ENCODE data around the gene MYPOP. TPM values are rescaled to one million over a fixed set of nuclear protein-coding genes. Genes with fewer than 3 reads are reported as not detected.

The MYPOP gene
- total and polyA plus RNA-seq, 2 donors from 2014 or later = 6.7 to 11.7 TPM

- TF ChIP-seq, protein P1, sequence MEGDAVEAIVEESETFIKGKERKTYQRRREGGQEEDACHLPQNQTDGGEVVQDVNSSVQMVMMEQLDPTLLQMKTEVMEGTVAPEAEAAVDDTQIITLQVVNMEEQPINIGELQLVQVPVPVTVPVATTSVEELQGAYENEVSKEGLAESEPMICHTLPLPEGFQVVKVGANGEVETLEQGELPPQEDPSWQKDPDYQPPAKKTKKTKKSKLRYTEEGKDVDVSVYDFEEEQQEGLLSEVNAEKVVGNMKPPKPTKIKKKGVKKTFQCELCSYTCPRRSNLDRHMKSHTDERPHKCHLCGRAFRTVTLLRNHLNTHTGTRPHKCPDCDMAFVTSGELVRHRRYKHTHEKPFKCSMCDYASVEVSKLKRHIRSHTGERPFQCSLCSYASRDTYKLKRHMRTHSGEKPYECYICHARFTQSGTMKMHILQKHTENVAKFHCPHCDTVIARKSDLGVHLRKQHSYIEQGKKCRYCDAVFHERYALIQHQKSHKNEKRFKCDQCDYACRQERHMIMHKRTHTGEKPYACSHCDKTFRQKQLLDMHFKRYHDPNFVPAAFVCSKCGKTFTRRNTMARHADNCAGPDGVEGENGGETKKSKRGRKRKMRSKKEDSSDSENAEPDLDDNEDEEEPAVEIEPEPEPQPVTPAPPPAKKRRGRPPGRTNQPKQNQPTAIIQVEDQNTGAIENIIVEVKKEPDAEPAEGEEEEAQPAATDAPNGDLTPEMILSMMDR (IDR thresholded peaks at IDR 0.05; ENCODE audit: borderline replicate concordance, extremely low read depth, insufficient read depth) = no peak
- H3K27me3 ChIP-seq (ENCODE audit: control insufficient read depth, insufficient read depth, low read length) = no peaks in the 10 kb centered on the region
- peak overlapping the region in 2 of 3 donors; percentile 38 to 89 for H3K4me3 ChIP-seq (ENCODE audit: low read length in 3 of 3)
- FAIRE-seq (no peak), DNase-seq (peak in 4 of 5 donors; percentile 26 to 84 (median 57))
- no peak overlapping the region for H3K27ac ChIP-seq (ENCODE audit: low read depth in 2 of 2, low read length in 2 of 2)
- peak overlapping the region in 1 of 3 donors; percentile 26 for H3K9ac ChIP-seq (ENCODE audit: low read length in 3 of 3)
- no peaks in the 10 kb centered on the region for H3K9me3 ChIP-seq (ENCODE audit: control insufficient read depth in 2 of 3, insufficient read depth in 1 of 3, low read length in 3 of 3)
- peaks cover 0 to 9% (median 4%) of the 10 kb centered on the region in 3 donors for H3K36me3 ChIP-seq (ENCODE audit: control insufficient read depth in 2 of 3, insufficient read depth in 3 of 3, low read length in 3 of 3)
- intact Hi-C loops (cut with DNase I) = no loop called here
- peaks cover 0 to 20% (median 0%) of the 10 kb centered on the region in 3 donors for H3K4me1 ChIP-seq (ENCODE audit: control insufficient read depth in 2 of 3, insufficient read depth in 2 of 3, low read depth in 1 of 3, low read length in 3 of 3)
Observed at GRCh38 chr19:45901432-45901911, 941 bp downstream of the MYPOP start.

DNA sequence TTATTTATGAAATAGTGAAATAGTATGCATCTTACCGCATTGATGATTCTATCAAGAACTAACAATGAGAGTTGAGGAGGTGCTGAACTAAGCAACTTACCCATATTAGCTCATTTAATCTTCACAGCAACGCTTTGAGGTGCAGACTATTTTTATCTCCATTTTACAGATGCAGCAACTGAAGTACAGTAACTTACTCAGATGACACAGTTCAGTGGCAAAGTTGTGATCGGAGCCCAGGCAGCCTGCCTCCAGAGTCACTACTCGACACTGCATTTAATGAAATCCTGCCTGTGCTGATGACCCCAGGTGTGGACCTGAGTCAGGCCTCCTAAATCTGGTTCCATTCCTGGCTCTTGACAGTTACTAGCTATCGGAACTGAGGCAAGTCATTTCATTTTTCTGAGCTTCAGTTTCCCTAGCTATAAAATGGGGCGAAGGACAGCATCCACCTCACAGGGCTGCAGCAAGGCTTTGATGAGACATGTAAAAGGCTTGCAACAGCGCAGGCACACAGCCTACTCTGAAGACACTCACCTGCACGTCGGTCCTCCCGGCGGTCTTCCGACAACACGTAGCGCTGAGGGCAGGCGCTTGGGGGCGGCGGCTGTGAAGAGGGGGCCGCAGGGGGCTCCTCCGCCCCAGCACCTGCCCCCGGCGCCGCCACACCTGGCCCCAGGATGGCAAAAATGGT, 1.5 kb downstream of the MYPOP start:
- Histone ChIP-seq H3K9ac (ENCODE audit: low read length in 3 of 3) (peak overlapping the region in 1 of 3 donors; percentile 32), H3K36me3 (ENCODE audit: control insufficient read depth in 2 of 3, insufficient read depth in 3 of 3, low read length in 3 of 3) (peaks cover 0 to 9% (median 4%) of the 10 kb centered on the region in 3 donors), H3K4me3 (ENCODE audit: low read length in 3 of 3) (peak overlapping the region in 2 of 3 donors; percentile 44 to 89), H3K27me3 (ENCODE audit: control insufficient read depth, insufficient read depth, low read length) (no peaks in the 10 kb centered on the region), H3K27ac (ENCODE audit: low read depth in 2 of 2, low read length in 2 of 2) (no peak overlapping the region), H3K9me3 (ENCODE audit: control insufficient read depth in 2 of 3, insufficient read depth in 1 of 3, low read length in 3 of 3) (no peaks in the 10 kb centered on the region), H3K4me1 (ENCODE audit: control insufficient read depth in 2 of 3, insufficient read depth in 2 of 3, low read depth in 1 of 3, low read length in 3 of 3) (peaks cover 0 to 20% (median 0%) of the 10 kb centered on the region in 3 donors)
- TF ChIP-seq, protein P1 (IDR thresholded peaks at IDR 0.05; ENCODE audit: borderline replicate concordance, extremely low read depth, insufficient read depth) = peak; percentile 9
- peak in 1 of 5 donors; percentile 57 for DNase-seq
- intact Hi-C loops (cut with DNase I) = no loop called here
- no peak for FAIRE-seq

DNA sequence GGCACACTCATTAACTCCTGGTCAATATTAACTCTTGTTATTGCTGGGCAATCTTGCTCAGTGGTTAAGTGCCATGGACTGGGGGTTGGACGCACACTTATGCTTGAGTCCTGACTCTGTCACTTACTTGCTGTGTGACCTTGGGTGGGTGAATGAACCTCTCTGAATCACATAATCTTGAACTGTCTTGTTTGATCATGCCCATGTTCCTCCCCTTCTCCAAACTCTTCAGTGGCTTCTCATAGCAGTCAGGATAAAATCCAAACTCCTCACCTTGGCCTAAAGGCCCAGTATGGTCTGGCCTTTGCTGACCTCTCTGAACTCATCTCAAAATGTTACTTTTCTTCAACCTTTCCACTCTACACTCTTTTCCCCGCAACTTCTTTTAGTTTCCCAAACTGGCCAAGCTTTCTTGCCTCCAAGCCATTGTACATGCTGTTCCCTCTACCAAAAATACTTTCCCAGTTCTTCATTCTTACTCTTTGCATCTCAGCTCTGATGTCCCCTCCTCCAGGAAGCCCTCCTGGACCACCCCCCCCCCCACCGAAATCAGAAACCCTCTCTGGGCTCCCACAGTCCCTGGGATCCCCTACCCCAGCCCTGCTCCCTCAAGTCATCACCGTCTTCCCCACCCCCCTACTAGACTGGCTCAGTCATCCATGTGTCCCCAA, 2.4 kb downstream of the MYPOP start:
- FAIRE-seq (no peak), DNase-seq (no peak)
- TF ChIP-seq, protein P1 (IDR thresholded peaks at IDR 0.05; ENCODE audit: borderline replicate concordance, extremely low read depth, insufficient read depth) = no peak
- Histone ChIP-seq H3K9me3 (ENCODE audit: control insufficient read depth in 2 of 3, insufficient read depth in 1 of 3, low read length in 3 of 3) (no peaks in the 10 kb centered on the region), H3K27me3 (ENCODE audit: control insufficient read depth, insufficient read depth, low read length) (no peaks in the 10 kb centered on the region), H3K9ac (ENCODE audit: low read length in 3 of 3) (no peak overlapping the region), H3K36me3 (ENCODE audit: control insufficient read depth in 2 of 3, insufficient read depth in 3 of 3, low read length in 3 of 3) (peaks cover 0 to 9% (median 4%) of the 10 kb centered on the region in 3 donors), H3K27ac (ENCODE audit: low read depth in 2 of 2, low read length in 2 of 2) (no peak overlapping the region), H3K4me3 (ENCODE audit: low read length in 3 of 3) (no peak overlapping the region), H3K4me1 (ENCODE audit: control insufficient read depth in 2 of 3, insufficient read depth in 2 of 3, low read depth in 1 of 3, low read length in 3 of 3) (peaks cover 0 to 20% (median 0%) of the 10 kb centered on the region in 3 donors)
- intact Hi-C loops (cut with DNase I) = no loop called here

Data from kidney (tissue), 14 donors.